HG03175 (cell line): ENCODE measurements around the gene SAMSN1.

Experiments
- ATAC-seq: cut with Tn5 transposase; IDR thresholded peaks from one replicate; pipeline ENCODE4 v1.9.1; 2021; ENCODE audit warnings: mild to moderate bottlenecking, moderate library complexity; ENCODE audit not compliant: unreplicated experiment

The SAMSN1 gene

DNA sequence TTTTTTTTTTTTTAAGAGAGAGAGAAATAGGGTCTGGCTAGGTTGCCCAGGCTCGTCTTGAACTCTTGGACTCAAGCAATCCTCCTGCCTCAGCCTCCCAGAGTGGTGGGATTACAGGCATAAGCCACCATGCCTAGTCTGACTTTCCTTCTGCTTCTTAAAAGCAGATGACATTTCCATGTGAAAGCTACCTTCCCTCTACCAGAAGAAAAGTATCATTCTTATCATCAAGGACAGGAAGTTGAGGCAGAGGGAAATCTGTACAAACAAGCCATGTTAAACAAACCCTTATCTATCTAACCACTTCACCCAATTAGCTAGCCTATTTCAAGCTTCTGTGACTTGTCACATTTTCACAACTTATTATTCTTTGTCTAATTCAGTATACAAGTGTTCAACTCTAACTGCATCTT lies 54.8 kb downstream of the SAMSN1 start:
- no peak for ATAC-seq

DNA sequence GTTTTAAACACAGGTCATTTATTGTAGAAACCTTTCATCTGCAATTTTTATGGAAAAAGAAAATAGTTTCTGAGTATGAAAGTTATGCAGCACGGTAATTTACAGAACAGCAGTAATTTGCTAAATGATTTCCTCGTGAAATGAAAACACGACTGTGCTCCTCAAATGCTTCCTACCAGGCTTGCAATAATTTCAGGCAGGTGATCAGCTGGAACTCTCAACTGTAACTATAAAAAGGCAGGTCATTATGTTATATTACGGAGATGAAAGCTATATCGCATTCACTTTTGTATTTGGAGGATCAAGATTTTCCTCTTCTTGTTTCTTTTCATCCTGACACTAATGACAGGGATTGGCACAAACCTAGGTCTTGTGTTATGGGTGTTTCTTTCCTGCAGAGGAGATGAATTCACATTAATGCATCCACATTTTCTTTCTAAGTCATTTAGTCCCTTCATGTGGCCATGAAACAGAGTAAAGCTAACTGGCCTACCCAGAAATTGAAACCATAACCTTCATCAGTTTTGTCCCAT lies 57.4 kb downstream of the SAMSN1 start:
- ATAC-seq = no peak

DNA sequence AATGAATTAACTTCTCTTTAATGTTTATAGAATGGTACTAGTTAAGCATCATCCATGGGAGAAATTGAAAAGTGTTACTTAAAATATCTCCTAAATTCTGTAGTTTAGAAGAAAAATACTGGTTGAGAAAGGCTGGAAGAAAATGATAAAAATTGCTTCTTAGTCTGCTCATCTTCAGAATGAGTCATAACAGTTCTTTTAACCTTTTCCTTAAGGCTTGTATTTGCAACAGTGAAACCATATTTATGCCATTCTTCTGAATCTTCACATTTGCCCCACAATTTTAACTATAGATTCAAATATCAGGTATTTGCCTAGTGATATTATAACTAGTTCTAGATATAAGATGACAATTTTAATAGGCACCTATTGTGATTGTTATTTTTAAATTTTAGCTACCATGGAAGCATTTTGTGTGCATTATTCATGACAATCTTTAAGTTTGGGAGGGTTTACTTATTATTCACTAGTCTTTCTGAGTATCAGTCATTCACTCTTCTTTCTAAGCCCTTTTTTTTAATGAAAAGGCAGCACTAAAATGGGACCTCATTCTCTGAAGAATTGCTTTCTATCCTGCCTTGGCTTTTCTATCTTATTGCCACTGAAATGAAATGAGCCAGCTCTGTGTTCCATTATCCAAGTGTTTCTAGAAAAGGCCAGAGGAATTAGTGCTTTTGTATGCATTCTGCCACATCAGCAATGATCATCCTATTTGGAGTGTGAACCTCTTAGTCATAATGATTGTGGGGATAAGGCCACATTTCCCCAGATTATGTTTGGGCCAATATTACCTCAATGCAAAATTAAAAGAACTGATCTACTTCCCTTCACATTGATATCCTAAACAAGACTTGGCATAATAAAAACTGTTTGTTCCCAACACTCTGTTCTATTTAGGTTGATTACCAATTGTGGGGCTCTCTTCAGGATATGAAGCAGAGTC lies 58.4 kb downstream of the SAMSN1 start:
- no peak for ATAC-seq

DNA sequence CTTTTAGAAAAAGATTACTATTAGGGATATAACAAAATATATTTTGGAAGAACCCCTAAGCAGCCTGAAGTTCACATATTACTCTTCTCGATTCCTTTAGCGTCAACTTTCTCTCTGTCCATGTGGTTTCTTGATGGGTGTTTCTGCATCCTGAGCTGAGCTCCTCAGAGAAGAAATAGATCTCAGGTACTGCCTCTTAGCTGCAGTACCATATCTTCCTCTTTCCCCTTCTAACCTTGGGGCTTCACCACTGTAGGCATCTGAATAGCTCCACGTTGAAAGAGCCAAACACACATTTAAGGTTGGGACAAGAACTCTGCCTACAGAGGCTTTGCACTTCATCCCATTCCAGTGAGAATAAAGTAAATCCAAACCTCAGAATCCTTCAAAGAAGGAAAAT lies 59.2 kb downstream of the SAMSN1 start:
- no peak for ATAC-seq

DNA sequence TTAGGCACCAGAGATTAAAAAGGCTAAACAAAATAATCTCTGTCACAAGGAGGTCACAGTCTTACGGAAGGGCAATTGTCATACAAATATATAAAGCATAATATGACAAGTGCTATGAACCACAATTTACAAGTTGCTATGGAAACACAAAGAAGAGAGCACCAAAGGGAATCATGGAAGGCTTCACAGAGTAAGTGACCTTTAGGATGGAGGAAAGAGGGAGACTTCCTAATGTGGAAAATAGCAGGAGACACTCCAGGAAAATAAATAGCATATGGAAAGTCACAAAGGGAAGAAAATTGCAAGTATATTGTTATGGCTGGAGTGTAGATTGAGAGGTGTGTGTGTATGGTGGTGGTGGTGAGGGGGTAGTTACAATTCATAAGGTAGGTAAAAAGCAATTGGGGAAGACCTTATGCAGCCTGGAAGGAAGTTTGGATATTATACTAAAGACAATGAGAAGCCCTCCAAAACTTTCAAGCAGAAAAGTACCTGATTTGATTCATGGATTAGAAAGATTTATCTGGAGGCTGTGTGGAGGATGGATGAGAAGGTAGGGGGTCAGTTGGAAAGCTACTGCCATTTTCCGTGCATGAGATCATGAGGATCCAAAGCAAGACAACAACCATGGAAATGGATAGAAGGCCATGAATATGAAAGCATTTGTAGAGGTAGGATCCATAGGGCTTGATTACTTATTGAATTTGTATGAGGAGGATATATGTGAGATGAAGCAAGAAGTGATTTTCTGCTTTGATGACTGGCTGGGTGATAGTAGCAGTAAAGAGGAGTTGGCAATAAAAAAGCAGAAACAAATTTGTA lies 61.7 kb downstream of the SAMSN1 start:
- ATAC-seq = no peak

DNA sequence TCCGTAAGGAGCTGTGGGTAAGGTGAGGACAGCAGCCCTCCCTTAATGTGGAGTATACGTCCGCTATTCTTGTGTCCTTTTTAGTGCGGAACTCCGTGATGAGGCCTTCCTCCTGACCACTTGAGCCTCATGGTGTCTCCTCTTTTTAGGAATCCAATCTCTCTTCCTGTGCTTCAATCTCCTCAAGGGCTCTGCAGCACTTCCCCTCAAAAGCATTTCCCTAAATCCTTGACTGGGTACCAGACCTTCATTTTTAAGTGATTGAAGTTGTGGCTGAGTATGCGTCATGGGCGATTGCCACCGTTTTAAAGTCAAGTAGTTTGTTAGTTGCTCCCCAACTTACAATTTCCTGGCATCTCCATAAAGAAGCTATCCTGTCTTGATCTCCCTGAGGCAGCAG lies 62.8 kb downstream of the SAMSN1 start:
- ATAC-seq = no peak

DNA sequence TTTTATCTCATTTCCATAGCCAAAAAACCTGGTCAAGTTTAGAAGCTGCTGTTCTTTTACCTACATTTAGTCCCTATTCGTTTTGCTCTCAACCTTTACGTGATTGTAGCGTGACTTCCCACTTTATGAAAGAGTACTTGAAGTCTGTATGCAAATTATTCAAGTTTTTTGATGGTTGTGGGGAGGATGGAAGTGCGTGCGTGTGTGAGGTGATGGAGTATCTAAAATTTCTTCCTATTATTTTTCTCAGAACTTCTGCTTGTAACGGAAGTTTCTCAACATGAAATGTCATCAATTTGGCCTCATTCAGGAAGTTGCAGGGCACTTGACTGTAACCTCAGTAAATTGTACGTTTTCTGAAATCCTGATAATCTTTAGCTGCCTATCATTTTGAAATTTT lies 64.0 kb downstream of the SAMSN1 start:
- no peak for ATAC-seq

DNA sequence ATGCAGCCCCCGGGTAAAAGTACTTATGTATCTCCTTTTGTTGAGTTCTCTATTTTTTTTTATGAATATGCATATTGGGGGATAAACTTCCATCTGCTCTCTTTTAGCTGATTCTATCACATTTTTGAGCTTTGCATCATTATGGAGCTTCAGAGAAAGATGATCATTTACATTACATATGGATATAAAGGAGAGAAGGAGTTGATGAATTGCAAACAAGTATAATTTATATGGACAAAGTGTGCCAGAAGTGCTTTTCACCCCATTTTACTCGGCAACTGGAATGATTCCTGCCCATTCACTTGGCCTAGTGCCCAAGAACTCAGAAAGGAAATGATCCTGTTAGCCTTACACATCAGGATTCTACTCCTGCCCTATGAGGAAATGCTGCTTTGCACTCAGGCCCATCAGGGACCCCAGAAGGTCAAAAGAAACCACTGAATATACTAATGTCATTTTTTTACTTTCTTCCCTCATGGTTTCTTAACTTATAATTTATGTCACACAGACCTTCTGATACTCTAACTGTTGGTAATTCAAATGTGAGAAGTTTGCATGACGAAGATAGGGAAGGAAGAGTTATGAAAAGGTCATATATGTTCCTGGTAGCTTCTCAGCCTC lies 65.6 kb downstream of the SAMSN1 start:
- no peak for ATAC-seq

DNA sequence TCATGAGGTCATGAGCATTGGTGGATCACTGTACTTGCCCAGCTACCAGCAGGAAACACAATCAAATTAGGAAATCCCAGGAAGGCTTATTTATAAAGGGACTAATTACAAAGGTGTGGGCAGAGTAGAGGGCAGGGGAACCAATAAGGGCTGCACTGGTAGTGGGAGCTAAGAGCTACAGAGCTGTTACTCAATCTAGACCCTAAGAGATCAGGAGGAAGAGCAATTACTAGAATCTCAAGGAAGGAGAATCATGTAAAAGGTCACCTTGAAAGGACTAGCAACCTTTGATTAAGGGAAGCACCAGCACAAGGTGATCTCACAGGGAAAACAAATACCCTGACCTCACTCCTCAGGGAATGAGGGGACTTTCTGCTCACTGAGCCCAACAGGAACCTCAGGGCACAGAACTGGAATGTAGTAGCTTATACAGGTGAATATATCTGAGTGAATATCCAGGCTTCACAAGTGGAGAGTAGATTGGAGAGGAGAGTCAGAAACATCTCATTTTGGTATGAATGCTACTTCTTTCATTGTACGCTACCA lies 66.8 kb downstream of the SAMSN1 start:
- no peak for ATAC-seq

DNA sequence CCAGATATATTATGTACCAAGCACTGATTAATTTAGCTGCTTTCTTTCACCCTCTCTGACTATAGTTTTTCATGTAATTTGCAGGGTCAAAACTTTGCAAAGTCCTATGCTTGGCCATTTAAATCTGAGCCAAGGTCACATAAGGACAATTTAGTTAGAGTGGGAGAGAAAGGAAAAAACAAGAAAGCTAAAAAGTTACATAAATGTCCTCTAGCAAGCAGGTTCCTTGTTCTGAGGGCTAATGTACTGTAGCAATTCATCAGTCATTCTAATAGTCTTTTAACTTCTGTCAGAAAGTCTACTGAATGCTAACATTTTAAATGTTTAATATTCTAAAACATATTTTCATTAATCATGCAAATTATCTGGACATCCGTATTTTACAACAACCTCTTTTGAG lies 68.3 kb downstream of the SAMSN1 start:
- ATAC-seq = no peak

DNA sequence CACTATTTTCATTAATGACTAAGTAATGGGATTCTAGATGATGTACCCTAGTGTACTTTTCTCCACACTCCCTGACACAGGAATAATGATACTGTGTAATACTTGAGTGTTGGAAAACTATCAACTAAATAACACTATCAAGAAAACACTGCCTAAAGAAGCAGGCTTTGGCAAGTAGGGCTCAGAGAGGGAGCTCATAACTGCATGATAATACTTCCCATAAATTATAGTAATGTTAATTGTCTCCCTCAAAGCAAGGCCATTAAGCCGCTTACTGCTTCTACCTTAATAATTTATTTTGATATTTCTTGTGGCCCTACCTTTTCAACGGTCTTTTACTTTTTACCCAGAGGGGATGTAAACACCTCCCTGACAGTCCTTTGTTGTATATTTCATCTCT lies 69.0 kb downstream of the SAMSN1 start:
- ATAC-seq = no peak

DNA sequence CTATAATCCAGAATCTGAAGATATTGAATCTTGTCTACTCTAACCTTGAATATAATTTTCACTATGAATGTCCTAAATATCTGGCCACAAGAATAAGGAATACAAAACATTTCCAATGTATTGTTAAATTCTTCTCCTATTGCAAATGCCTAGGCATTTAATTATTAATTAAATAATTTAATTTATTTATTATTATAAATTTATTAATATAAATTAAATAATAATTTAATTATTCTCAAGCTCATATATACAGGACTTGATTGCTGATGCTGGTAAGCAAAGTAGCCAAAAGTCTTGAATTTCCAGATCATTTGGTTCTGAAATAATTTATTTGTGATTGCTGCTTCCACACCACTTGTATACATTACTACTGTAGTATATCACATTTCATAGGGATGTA lies 71.1 kb downstream of the SAMSN1 start:
- no peak for ATAC-seq

DNA sequence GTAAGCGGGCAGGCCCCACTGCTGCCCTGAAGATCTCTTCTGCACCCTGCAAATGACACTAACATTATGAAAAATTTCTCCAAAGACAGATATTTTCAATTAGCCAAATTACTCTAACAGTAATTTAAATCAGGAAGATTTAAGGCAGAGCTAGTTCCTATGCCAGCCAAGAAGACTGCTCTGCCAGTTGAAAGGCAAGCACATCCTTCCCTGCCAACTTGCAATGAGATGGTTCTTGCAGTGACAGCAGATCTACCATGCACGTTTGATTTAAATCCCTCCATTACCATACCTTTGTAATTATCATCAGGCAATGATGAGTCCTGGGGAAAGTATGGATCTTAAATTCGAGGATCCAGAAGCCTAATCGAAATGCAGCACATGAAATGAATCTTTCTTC lies 76.5 kb downstream of the SAMSN1 start:
- ATAC-seq = no peak

DNA sequence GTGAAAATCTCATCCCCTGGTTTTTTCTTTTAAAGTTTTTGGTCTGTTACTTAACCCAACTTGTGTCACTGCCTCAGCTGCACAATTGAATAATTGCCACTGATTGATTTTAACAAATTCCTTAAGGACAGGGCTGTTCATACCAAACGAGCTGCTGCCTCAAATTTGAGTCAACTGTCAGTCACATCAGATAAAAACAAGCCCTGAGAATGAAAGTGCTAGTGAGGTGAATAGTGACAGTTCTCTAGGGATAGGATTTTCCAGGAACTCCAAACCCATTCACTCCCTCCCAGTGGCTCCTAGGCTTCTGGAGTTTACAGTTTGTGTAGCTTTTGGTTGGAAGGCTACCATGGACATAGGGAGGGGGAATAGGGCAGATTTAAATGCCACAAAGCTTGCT lies 79.4 kb downstream of the SAMSN1 start:
- no peak for ATAC-seq

DNA sequence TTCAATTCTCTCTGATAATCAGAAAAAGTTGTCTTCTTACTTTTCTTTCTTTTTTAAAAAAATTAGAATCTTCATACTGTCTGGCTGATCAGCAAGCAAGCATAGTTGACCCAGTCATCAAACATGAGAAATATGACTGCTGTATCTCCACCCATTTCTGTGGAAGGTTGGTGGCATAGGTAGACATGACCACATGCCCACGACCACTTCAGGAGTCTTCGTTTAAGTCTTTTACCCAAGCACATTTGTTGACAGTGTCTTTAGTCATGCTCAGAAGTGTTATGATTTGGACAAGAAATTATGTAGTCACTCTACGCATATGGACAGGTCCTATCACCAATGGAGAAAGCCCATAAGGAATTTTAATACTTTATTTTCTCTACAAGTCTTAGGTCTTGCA lies 88.4 kb downstream of the SAMSN1 start:
- ATAC-seq = no peak

DNA sequence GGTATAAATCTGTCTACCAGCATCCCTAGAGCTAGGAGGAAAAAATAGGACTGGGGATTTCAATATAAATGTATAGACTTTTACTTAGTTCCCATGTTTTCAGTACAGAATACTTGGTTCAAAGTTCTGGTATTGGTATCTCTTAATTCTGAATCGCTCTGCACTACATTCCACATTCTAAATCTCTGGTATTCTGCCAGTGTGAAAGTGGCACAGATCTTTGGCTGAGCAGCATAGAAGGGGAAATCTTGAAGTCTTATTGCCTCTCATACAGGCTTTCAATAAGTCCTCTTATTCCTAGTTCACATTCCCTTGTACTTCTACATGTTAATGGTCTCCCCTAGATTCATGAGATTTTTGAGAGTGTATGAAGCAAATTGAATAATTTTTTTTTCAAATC lies 89.2 kb downstream of the SAMSN1 start:
- no peak for ATAC-seq

DNA sequence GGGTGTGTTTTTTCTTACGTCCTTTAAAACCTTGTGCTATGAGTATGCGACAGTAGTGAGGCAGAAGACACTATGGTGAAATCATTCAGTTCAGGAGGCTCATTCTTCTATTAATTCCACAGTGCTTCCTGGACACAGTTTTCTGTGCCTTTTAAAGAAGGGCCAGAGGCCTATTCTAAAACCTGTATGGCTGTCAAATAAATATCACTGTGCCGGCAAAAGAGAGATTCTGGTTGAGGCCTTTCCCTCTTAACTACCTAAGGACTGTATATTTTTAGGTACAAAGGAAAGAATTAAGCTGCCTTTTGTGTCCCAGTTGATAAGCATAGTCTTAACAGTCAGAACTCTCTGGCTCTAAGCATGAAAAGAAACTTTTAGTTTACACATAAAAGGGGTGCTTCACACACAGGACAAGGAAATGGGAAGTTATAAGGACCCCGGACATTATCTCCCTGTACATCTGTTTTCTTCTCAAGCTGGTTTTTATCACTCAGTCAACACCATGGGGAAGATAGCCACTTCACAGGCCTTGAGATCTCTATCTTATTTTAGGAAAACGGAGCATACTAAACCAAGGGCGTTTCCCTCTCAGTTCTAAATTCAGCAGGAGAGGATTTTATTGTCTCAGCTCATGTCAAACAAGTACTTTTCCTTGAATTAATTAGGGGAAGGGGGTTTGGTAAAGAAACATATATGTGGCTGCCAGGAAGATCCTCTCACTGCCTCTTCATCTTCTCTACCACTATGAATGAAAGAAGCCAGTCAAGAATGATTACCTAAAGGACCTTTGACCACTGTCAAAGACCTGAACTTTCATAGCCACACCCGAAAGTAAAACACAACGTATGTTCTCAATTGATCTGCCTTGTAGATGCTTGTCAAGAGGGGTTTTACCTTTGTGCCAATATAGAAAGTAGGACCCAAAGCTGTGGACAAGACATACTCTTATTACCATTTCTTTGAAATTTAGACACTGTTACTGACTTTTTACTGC lies 91.8 kb downstream of the SAMSN1 start:
- ATAC-seq = peak; percentile 71

DNA sequence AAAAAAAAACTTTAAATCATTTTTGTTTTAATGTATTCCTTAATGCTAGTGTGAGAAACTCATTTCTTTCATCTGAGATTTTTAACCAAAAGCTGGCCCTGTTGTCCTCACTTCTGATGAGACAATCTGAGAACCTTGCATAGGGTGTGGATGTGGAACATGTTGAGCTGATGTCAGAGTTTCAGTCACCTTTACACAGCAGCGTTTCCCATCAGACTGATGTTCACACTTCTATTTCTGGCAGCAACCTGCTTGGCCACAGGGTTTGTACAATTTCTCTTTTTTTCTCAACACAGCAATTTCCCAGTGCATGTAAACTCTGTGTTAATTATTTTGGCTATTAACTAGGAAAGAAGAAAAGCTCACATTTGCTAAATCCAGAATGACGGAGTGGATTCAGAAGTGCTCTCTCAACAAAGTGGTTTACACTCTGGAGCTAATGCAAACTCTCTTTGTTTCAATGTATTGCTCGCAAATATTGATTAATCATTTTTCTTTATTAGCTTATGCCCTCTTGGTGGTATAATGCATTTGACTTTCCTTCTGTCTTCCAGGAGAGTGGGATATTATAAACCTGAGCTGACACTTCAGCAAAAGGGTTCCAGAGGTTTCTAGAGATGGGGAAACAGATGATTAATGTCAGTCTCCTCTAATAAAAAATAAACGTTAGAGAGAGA lies 92.6 kb downstream of the SAMSN1 start:
- ATAC-seq = peak; percentile 89

DNA sequence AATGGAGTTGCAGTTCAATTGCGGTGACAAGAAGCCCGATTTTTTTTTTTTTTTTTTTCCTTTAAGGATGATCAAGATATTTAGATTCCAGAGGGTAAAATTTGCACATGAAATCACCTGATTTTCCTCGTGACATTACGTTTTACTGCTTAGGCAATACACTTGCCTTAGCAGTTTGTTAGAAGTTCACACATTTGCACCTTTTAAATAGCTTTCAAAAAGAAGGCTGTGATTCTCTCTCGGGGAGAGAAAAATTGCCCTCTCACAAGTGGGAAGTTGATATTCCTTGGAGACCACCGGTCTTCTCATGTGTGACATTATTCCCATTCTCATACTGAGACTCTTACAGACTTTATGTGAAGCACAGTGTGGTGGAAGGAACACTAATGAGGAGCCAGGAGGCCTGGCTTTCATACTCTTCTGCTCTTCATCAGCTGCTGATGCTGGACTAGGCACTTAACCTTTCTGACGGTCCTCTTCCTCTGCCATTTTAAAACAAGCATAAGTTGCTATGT lies 93.3 kb downstream of the SAMSN1 start:
- peak; percentile 4 for ATAC-seq
